ENCODE results near the gene SELENOI.
"Not testable (repeated sequence)": the region's sequence is repeated elsewhere in the genome, so short reads cannot be mapped to it uniquely, and the experiment has no call there.

SELENOI gene

GRCh38 chr2:26345545-26346453 lies at the start of gene SELENOI:
TSS of gene SELENOI (plus strand) at chr2:26346143. CDS start at chr2:26346233, 90 bp downstream.
- peak; percentile 99 for DNase-seq (ENCODE audit: low read depth, low spot score)

GRCh38 chr2:26297061-26297460 lies 48.9 kb upstream of the SELENOI start:
- DNase-seq (ENCODE audit: low read depth, low spot score): no peak

GRCh38 chr2:26298286-26298637 lies 47.7 kb upstream of the SELENOI start:
- DNase-seq (ENCODE audit: low read depth, low spot score): no peak

- DNase-seq (ENCODE audit: low read depth, low spot score): no peak
These were observed 47.1 kb upstream of the SELENOI start for GRCh38 chr2:26298638-26299393.

- DNase-seq (ENCODE audit: low read depth, low spot score): no peak
These were observed 46.4 kb upstream of the SELENOI start for GRCh38 chr2:26299471-26300101.

- no peak for DNase-seq (ENCODE audit: low read depth, low spot score)
These were observed 45.6 kb upstream of the SELENOI start for GRCh38 chr2:26300234-26300925.

GRCh38 chr2:26302846-26303245 lies 43.1 kb upstream of the SELENOI start:
- no peak for DNase-seq (ENCODE audit: low read depth, low spot score)

GRCh38 chr2:26305094-26305493 lies 40.8 kb upstream of the SELENOI start:
- not testable (repeated sequence) for DNase-seq (ENCODE audit: low read depth, low spot score)

GRCh38 chr2:26305540-26305939 lies 40.4 kb upstream of the SELENOI start:
- DNase-seq (ENCODE audit: low read depth, low spot score): no peak

GRCh38 chr2:26309921-26310320 lies 36.0 kb upstream of the SELENOI start:
- DNase-seq (ENCODE audit: low read depth, low spot score): no peak

- no peak for DNase-seq (ENCODE audit: low read depth, low spot score)
These were observed 33.5 kb upstream of the SELENOI start for GRCh38 chr2:26312471-26312870.

GRCh38 chr2:26313446-26313845 lies 32.5 kb upstream of the SELENOI start:
- DNase-seq (ENCODE audit: low read depth, low spot score): no peak

- no peak for DNase-seq (ENCODE audit: low read depth, low spot score)
These were observed 31.7 kb upstream of the SELENOI start for GRCh38 chr2:26314243-26314642.

- no peak for DNase-seq (ENCODE audit: low read depth, low spot score)
These were observed 29.9 kb upstream of the SELENOI start for GRCh38 chr2:26316041-26316440.

GRCh38 chr2:26316845-26317244 lies 29.1 kb upstream of the SELENOI start:
- DNase-seq (ENCODE audit: low read depth, low spot score): no peak

- DNase-seq (ENCODE audit: low read depth, low spot score): no peak
These were observed 28.4 kb upstream of the SELENOI start for GRCh38 chr2:26317377-26318105.

- DNase-seq (ENCODE audit: low read depth, low spot score): no peak
These were observed 27.0 kb upstream of the SELENOI start for GRCh38 chr2:26318950-26319349.

- DNase-seq (ENCODE audit: low read depth, low spot score): not testable (repeated sequence)
These were observed 21.5 kb upstream of the SELENOI start for GRCh38 chr2:26324479-26324878.

- no peak for DNase-seq (ENCODE audit: low read depth, low spot score)
These were observed 21.0 kb upstream of the SELENOI start for GRCh38 chr2:26324903-26325302.

GRCh38 chr2:26325851-26326250 lies 20.1 kb upstream of the SELENOI start:
- no peak for DNase-seq (ENCODE audit: low read depth, low spot score)

GRCh38 chr2:26326514-26326913 lies 19.4 kb upstream of the SELENOI start:
- DNase-seq (ENCODE audit: low read depth, low spot score): no peak
